WTC11 (cell line): ENCODE measurements around the gene THYN1.

Experiments used
- CTCF ChIP-seq: fragments of 200-600 bp; IDR thresholded peaks from 2 replicates; pipeline ENCODE4 v1.8.0; 2022; ENCODE audit warnings: antibody characterized with exemption
- FOXP1 ChIP-seq: sonication (generic); formaldehyde crosslinking; IDR thresholded peaks from 2 replicates; pipeline ENCODE4 v1.8.0; 2022; ENCODE audit warnings: missing genetic modification reagents, mild to moderate bottlenecking, moderate library complexity, borderline replicate concordance
- HMGXB4 ChIP-seq: sonication (generic); formaldehyde crosslinking; IDR thresholded peaks from 2 replicates; pipeline ENCODE4 v1.8.1; 2023; ENCODE audit warnings: mild to moderate bottlenecking, moderate library complexity, missing genetic modification reagents
- IRF2 ChIP-seq: sonication (generic); formaldehyde crosslinking; IDR thresholded peaks from 2 replicates; pipeline ENCODE4 v1.8.0; 2022; ENCODE audit warnings: low read depth, missing genetic modification reagents, borderline replicate concordance
- MAX ChIP-seq: sonication (generic); formaldehyde crosslinking; IDR thresholded peaks from 2 replicates; pipeline ENCODE4 v1.8.0; 2022; ENCODE audit warnings: mild to moderate bottlenecking, missing genetic modification reagents
- NFYB ChIP-seq: sonication (generic); formaldehyde crosslinking; conservative IDR thresholded peaks from 2 replicates; pipeline ENCODE4 v1.8.0; 2022; ENCODE audit warnings: low read depth, missing genetic modification reagents
- NR1H2 ChIP-seq: sonication (generic); formaldehyde crosslinking; IDR thresholded peaks from 2 replicates; pipeline ENCODE4 v1.9.0; 2021; ENCODE audit warnings: mild to moderate bottlenecking, moderate library complexity, missing genetic modification reagents
- SMAD3 ChIP-seq: sonication (generic); formaldehyde crosslinking; IDR thresholded peaks from 2 replicates; pipeline ENCODE4 v1.8.0; 2022; ENCODE audit warnings: missing genetic modification reagents, mild to moderate bottlenecking, borderline replicate concordance
- STAT6 ChIP-seq: sonication (generic); formaldehyde crosslinking; conservative IDR thresholded peaks from 2 replicates; pipeline ENCODE4 v1.8.1; 2023; ENCODE audit warnings: mild to moderate bottlenecking, low read depth, missing genetic modification reagents, moderate library complexity
- TCF7 ChIP-seq: sonication (generic); formaldehyde crosslinking; IDR thresholded peaks from 2 replicates; pipeline ENCODE4 v1.8.0; 2022; ENCODE audit warnings: mild to moderate bottlenecking, low read depth, missing genetic modification reagents, moderate library complexity
- ZNF232 ChIP-seq: sonication (generic); formaldehyde crosslinking; IDR thresholded peaks from 2 replicates; pipeline ENCODE4 v1.8.0; 2022; ENCODE audit warnings: mild to moderate bottlenecking, missing genetic modification reagents

GRCh38 chr11:134243913-134244312 lies 9.2 kb downstream of the THYN1 start:
- TF ChIP-seq HMGXB4 (CRISPR knock-in tag) (no peak), CTCF (no peak), SMAD3 (CRISPR knock-in tag) (no peak), MAX (CRISPR knock-in tag) (no peak), NFYB (CRISPR knock-in tag) (no peak), FOXP1 (no peak), ZNF232 (CRISPR knock-in tag) (no peak), IRF2 (CRISPR knock-in tag) (no peak), TCF7 (CRISPR knock-in tag) (no peak), NR1H2 (CRISPR knock-in tag) (no peak), STAT6 (CRISPR knock-in tag) (no peak)
